CD4-positive, alpha-beta T cell treated with Interleukin-4 for 1 hour (primary cell): ENCODE data around the gene ROR1.

Experiments used
- DNase-seq, 2 donors: peaks; one replicate each; pipeline ENCODE4 v3.0.0-alpha.2; 2020 to 2022

Gene ROR1

GRCh38 chr1:63946866-63947491 is 173.2 kb downstream of the ROR1 start:
- no peak for DNase-seq

- DNase-seq = no peak
Measured at GRCh38 chr1:63947904-63948303, 174.1 kb downstream of the ROR1 start.

GRCh38 chr1:63950023-63950422 is 176.2 kb downstream of the ROR1 start:
- no peak for DNase-seq

GRCh38 chr1:63951059-63951946 is 177.5 kb downstream of the ROR1 start:
- DNase-seq = no peak

GRCh38 chr1:63954187-63954586 is 180.4 kb downstream of the ROR1 start:
- DNase-seq = no peak

GRCh38 chr1:63955370-63956145 is 181.7 kb downstream of the ROR1 start:
- no peak for DNase-seq

GRCh38 chr1:63958556-63958955 is 184.7 kb downstream of the ROR1 start:
- DNase-seq = no peak

DNA sequence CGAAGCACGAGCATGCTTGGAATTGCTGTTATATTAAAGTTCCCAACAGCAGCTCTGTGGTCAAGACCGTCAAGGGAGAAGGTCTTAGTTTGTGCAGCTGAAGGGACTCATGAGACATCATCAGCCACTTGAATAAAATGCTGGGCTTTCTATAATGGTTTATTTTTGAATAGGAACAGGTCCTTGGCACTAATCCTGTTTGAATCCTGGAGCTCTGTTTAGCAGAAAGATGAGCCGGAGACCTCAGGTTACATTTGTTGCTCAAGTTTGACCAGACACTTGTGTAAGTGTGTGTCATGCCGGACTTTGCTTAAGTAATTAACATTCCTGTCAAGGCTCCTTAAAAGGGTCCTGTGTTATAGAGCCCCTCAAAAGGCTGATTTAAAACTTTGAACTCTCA is 186.5 kb downstream of the ROR1 start:
- DNase-seq = no peak

DNA sequence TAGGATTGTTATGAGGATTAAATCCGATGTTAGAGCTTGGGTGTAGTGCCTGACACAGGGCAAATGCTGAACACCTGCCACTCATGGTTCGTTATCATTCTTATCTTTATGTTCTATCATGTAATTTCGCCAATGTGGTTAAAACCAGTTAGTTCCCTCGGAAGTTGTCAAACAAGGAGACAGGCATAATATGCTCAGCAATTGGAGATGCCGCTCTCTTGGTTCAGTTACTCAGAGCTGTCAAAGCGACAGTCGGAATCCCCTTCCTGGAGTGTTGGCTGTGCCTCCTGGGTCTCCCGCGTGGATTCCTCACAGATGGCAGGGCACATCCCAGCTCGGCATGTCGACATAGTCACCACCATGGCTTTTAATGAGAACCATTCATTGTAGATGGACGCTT is 192.2 kb downstream of the ROR1 start:
- DNase-seq = no peak

GRCh38 chr1:63967901-63968300 is 194.1 kb downstream of the ROR1 start:
- no peak for DNase-seq

GRCh38 chr1:63968663-63969440 is 195.0 kb downstream of the ROR1 start:
- no peak for DNase-seq

DNA sequence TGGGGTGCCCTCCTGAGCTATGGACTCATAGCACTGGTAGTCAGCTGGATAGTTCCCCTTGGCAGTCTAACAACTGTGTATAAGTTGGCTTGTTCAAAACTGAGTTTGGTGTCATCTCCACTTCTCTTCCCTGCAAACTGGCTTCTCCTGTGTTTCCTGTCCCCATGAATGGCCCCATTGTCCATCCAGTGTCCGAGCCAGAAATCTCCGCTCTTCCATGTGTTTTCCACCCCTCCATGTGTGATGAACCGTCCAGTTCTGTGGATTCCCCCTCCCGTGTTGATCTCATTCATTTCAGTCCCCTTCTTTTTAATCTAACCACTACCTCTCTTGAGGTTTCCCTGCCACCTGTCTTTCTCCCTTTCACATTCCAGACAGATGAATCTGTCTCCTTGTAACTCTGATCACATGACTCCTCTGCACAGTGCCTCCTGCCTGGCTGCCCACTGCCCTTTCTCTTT is 195.7 kb downstream of the ROR1 start:
- DNase-seq = no peak

GRCh38 chr1:63971557-63971956 is 197.7 kb downstream of the ROR1 start:
- no peak for DNase-seq

GRCh38 chr1:63973005-63973419 is 199.2 kb downstream of the ROR1 start:
- DNase-seq = no peak

- no peak for DNase-seq
Measured at GRCh38 chr1:63974966-63975365, 201.1 kb downstream of the ROR1 start.

DNA sequence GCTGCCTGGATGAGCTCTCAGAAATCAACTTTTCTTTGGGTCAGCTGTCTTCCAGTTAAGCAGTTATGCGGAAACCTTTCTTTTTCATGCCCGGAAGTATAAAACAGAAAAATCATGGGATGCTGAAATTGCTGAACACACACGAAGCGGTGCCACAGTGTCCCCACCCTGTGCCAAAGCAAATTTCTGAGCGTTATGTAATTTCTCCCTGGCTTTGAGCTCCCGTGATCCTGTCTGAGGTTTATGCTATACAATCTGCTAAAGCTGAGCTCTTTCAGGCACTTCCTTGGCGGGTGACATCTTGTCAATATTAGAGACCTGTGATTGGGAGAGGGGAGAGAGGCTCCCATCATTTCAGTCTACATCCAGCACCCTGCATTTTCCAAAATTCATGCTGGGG is 201.7 kb downstream of the ROR1 start:
- DNase-seq = no peak

DNA sequence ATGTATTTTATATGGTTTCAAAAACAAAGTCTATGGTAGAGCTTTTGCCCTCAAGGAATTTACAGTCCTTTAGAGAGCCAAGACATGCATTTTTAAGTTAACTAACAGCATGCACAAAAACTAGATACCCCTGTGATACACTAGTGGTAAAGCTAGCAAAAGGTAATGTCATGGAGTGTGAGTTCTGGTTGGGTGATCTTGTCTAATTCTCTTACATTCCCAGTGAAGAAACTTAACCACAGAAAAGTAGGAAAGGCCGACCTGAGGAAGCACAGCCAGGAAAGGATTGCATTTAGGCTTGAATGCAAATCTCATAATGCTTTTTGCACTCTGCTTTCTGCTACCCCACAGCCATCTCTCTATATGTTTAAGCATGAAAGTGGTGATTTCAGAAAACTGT is 202.2 kb downstream of the ROR1 start:
- DNase-seq = no peak

GRCh38 chr1:63977466-63977865 is 203.6 kb downstream of the ROR1 start:
- DNase-seq = no peak

DNA sequence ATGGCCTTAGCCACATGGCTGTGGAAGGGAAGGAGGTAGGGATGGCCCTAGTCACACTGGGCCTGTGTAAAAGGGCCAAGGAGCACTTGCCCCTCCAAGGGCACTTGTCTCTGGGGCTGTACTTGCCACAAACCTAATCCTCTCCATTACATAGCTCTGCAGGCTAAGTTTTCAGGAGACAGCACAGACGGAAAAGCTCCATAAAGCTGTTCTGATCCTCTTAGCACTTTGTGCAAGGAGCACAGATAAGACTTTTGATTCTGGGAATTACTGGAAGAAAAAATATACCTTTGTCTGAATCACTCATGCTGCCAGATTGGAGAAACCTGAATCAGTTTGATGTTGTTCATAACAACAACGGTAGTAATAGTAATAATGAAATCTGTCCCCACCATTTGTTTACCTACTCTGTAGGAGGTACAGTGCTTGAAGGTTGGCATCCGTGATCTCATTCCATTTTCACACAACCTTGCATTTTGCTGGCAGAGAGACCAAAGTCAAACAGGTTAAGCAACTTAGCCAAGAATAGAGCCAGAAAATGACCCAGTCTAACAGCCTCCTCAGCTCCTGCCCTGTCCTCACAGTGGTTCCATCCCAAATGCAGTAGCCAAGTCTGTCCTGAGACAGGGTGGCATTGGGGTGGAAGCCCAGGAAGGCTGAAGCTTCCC is 207.1 kb downstream of the ROR1 start:
- DNase-seq = no peak

DNA sequence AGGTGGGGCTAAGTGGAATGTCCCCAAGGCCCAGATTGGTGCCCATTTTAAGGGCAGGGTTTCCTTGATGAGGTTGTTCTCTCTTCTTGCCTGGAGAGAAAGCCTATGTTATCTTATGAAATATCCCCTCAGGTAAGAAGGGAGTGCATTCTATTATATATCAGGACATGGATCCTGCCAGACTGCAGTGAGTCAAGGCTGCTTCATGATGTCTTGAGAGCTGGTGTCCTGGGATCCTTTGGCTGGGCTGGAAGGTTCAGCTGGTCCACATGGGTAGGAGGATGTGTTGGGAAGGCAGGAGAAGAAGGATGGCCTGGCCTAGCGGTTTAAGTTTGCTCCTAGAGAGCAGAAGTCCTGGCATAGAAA is 207.6 kb downstream of the ROR1 start:
- no peak for DNase-seq

GRCh38 chr1:63982201-63982600 is 208.4 kb downstream of the ROR1 start:
- DNase-seq = no peak
